BE2C (cell line): ENCODE results near the gene ANKS3.
A peak's percentile ranks its signal among the peaks of the same experiment; 100 is the strongest.

Experiments used
- DNase-seq: peaks from one replicate; pipeline ENCODE4 v3.0.0-alpha.2; 2020
- H3K27me3 ChIP-seq: fragments of 250-450 bp; sonication (Bioruptor Pico); 2 replicates; pipeline ENCODE4 v1.5.1; 2020; ENCODE audit warnings: mild to moderate bottlenecking
- H3K36me3 ChIP-seq: fragments of 250-450 bp; sonication (Bioruptor Pico); 2 replicates; pipeline ENCODE4 v1.5.1; 2020; ENCODE audit warnings: mild to moderate bottlenecking
- H3K4me1 ChIP-seq: fragments of 250-450 bp; sonication (Bioruptor Pico); 2 replicates; pipeline ENCODE4 v1.5.1; 2020
- H3K4me3 ChIP-seq: 2 replicates; pipeline ENCODE4 v1.5.1; 2011; ENCODE audit warnings: low read depth, low read length
- H3K9me3 ChIP-seq: fragments of 250-450 bp; sonication (Bioruptor Pico); 2 replicates; pipeline ENCODE4 v1.5.1; 2020
- CTCF ChIP-seq: IDR thresholded peaks from 2 replicates; pipeline ENCODE4 v1.5.1; 2012; ENCODE audit warnings: mild to moderate bottlenecking, low read depth, low read length

ANKS3 gene

GRCh38 chr16:4693956-4694641 is 40.0 kb downstream of the ANKS3 start:
- peak; percentile 60 for DNase-seq
- Histone ChIP-seq H3K27me3 (no peaks in the 10 kb centered on the region), H3K4me3 (peak overlapping the region; percentile 76), H3K9me3 (no peaks in the 10 kb centered on the region), H3K36me3 (peaks cover 28% of the 10 kb centered on the region), H3K4me1 (no peaks in the 10 kb centered on the region; the same call in 1 of the 2 replicates)
- TF ChIP-seq CTCF, result no peak

GRCh38 chr16:4693296-4693955 is 40.6 kb downstream of the ANKS3 start, which contains the start of gene NUDT16L1:
Gene NUDT16L1 (plus strand): TSS chr16:4693562. CDS start chr16:4693727, 165 bp downstream.
- H3K4me3 ChIP-seq, result peak within 1 kb of the TSS; percentile 76
- TF ChIP-seq CTCF, result no peak
- no peaks in the 10 kb centered on the region; the same call in 1 of the 2 replicates for H3K4me1 ChIP-seq
- no peaks in the 10 kb centered on the region for H3K27me3 ChIP-seq
- peaks cover 22% of the 10 kb centered on the region for H3K36me3 ChIP-seq
- DNase-seq, result peak; percentile 98
- no peaks in the 10 kb centered on the region for H3K9me3 ChIP-seq

GRCh38 chr16:4692460-4693295 is 41.4 kb downstream of the ANKS3 start:
- Histone ChIP-seq H3K4me3 (peak overlapping the region; percentile 76), H3K36me3 (peaks cover 22% of the 10 kb centered on the region), H3K27me3 (no peaks in the 10 kb centered on the region), H3K9me3 (no peaks in the 10 kb centered on the region), H3K4me1 (peaks cover 2% of the 10 kb centered on the region; the same call in 1 of the 2 replicates)
- no peak for DNase-seq
- no peak for TF ChIP-seq CTCF

GRCh38 chr16:4691666-4692412 is 42.2 kb downstream of the ANKS3 start:
- Histone ChIP-seq H3K9me3 (no peaks in the 10 kb centered on the region), H3K4me1 (peaks cover 4% of the 10 kb centered on the region; the same call in 1 of the 2 replicates), H3K4me3 (no peak overlapping the region), H3K36me3 (peaks cover 19% of the 10 kb centered on the region), H3K27me3 (no peaks in the 10 kb centered on the region)
- no peak for DNase-seq
- no peak for TF ChIP-seq CTCF

- H3K4me1 ChIP-seq, result peaks cover 4% of the 10 kb centered on the region; the same call in 1 of the 2 replicates
- no peak for TF ChIP-seq CTCF
- no peaks in the 10 kb centered on the region for H3K9me3 ChIP-seq
- DNase-seq, result no peak
- H3K27me3 ChIP-seq, result no peaks in the 10 kb centered on the region
- H3K36me3 ChIP-seq, result peaks cover 18% of the 10 kb centered on the region
- H3K4me3 ChIP-seq, result no peak overlapping the region
Measured at GRCh38 chr16:4690946-4691665, 43.0 kb downstream of the ANKS3 start.
